K562 (cell line): ENCODE measurements around the gene PCDH1. TPM values are rescaled to one million over a fixed set of nuclear protein-coding genes. Genes with fewer than 3 reads are reported as not detected.

ENCODE experiments used
- CHD1 ChIP-seq: fragments of 200-600 bp; sonication (generic); IDR thresholded peaks from one replicate; pipeline ENCODE4 v1.6.1; 2012; ENCODE audit warnings: mild to moderate bottlenecking, moderate library complexity, low read length, inconsistent platforms
- DNMT1 ChIP-seq: fragments of 450-650 bp; IDR thresholded peaks from 2 replicates; pipeline ENCODE4 v1.6.1; 2016; ENCODE audit warnings: antibody characterized with exemption, mild to moderate bottlenecking
- FOXA1 ChIP-seq: fragments of 450-650 bp; IDR thresholded peaks from 2 replicates; pipeline ENCODE4 v1.6.1; 2016; ENCODE audit warnings: mild to moderate bottlenecking, borderline replicate concordance
- FOXK2 ChIP-seq, 2 experiments: fragments of 450-650 bp; IDR thresholded peaks in 1 of 2; conservative IDR thresholded peaks in 1 of 2; 2 replicates each; pipeline ENCODE4 v1.6.1; 2016; ENCODE audit warnings: low read depth in 2 of 2, mild to moderate bottlenecking in 1 of 2
- JUN ChIP-seq, 2 experiments: sonication (generic) in 1 of 2; formaldehyde crosslinking in 1 of 2; IDR thresholded peaks; 2 replicates each; pipeline versions ENCODE4 v1.6.1 to v1.8.0; 2012 to 2022; ENCODE audit warnings: borderline replicate concordance in 2 of 2, mild to moderate bottlenecking in 2 of 2, improper control_type of control experiment in 1 of 2, low read depth in 1 of 2, low read length in 1 of 2, missing genetic modification reagents in 1 of 2
- JUND ChIP-seq, 2 experiments: IDR thresholded peaks; 2 replicates in 1 of 2; 3 replicates in 1 of 2; pipeline ENCODE4 v1.6.1; 2011; ENCODE audit warnings: borderline replicate concordance in 2 of 2, low read depth in 2 of 2, low read length in 2 of 2, improper control_type of control experiment in 1 of 2, missing biosample characterization in 1 of 2, missing genetic modification characterization in 1 of 2, missing genetic modification reagents in 1 of 2
- MAZ ChIP-seq, 2 experiments: fragments of 450-650 bp in 1 of 2; sonication (generic) in 1 of 2; formaldehyde crosslinking; IDR thresholded peaks in 1 of 2; conservative IDR thresholded peaks in 1 of 2; 2 replicates each; pipeline versions ENCODE4 v1.4.0 to v1.5.0; 2020; ENCODE audit warnings: mild to moderate bottlenecking in 1 of 2, missing genetic modification reagents in 1 of 2
- NR3C1 ChIP-seq: sonication (generic); formaldehyde crosslinking; IDR thresholded peaks from 2 replicates; pipeline ENCODE4 v1.8.1; 2022; ENCODE audit warnings: missing genetic modification reagents
- OTX1 ChIP-seq: fragments of 450-650 bp; formaldehyde crosslinking; IDR thresholded peaks from 2 replicates; pipeline ENCODE4 v1.4.0; 2022; ENCODE audit warnings: mild to moderate bottlenecking
- PHB ChIP-seq: fragments of 250-450 bp; sonication (Bioruptor Pico); IDR thresholded peaks from 2 replicates; pipeline ENCODE4 v1.5.0; 2021
- PHF8 ChIP-seq: fragments of 200-600 bp; sonication (generic); IDR thresholded peaks from 2 replicates; pipeline ENCODE4 v1.6.1; 2012; ENCODE audit warnings: mixed run types, mild to moderate bottlenecking, inconsistent platforms, low read length, moderate library complexity, borderline replicate concordance
- PTTG1 ChIP-seq: fragments of 450-650 bp; IDR thresholded peaks from 2 replicates; pipeline ENCODE4 v1.6.1; 2016; ENCODE audit warnings: low read depth, mild to moderate bottlenecking, missing genetic modification characterization, missing compliant biosample characterization
- RHOXF2B ChIP-seq: fragments of 250-450 bp; sonication (Bioruptor Pico); conservative IDR thresholded peaks from 2 replicates; pipeline ENCODE4 v1.5.1; 2021
- SMAD3 ChIP-seq: fragments of 450-650 bp; formaldehyde crosslinking; conservative IDR thresholded peaks from 2 replicates; pipeline ENCODE4 v1.4.0; 2020; ENCODE audit warnings: mild to moderate bottlenecking
- ZFP30 ChIP-seq: fragments of 250-450 bp; sonication (Bioruptor Pico); IDR thresholded peaks from 2 replicates; pipeline ENCODE4 v1.8.0; 2022; ENCODE audit warnings: moderate library complexity, mild to moderate bottlenecking, inconsistent platforms, borderline replicate concordance
- ZNF212 ChIP-seq: fragments of 450-650 bp; formaldehyde crosslinking; IDR thresholded peaks from 2 replicates; pipeline ENCODE4 v1.4.0; 2020; ENCODE audit warnings: mild to moderate bottlenecking
- ZNF507 ChIP-seq: conservative IDR thresholded peaks from 2 replicates; pipeline ENCODE4 v1.6.1; 2017; ENCODE audit warnings: missing genetic modification characterization, missing compliant biosample characterization
- polyA plus RNA-seq, 8 experiments: library from polyadenylated mRNA; depleted of rRNA in 4 of 8; stranded (reverse) in 5 of 8; unstranded in 3 of 8; fragments of >200 nt; fragmentation: Nextera tagmentation in 2 of 8; fragmentation: Illumina TruSeq in 1 of 8; extraction: Ambion mirVana in 2 of 8; extraction: Trizol in 1 of 8; gene quantifications; 2 replicates each; pipeline versions ENCODE4 v1.2.1 to v1.2.3, GENCODE V29; 2011 to 2014; ENCODE audit warnings: inconsistent platforms in 1 of 8, missing spikeins in 1 of 8
- total RNA-seq, 7 experiments: library from RNA; depleted of rRNA in 6 of 7; stranded (reverse); fragments of >200 nt in 6 of 7; fragmentation: Illumina TruSeq in 2 of 7; extraction: Trizol in 2 of 7; gene quantifications; 2 replicates each; pipeline versions ENCODE4 v1.2.1 to v1.2.3, GENCODE V29; 2011 to 2021; ENCODE audit warnings: low replicate concordance in 1 of 7
- TF ChIP-seq, protein P1 (sequence below): fragments of 450-650 bp; formaldehyde crosslinking; IDR thresholded peaks from 2 replicates; pipeline ENCODE4 v1.4.0; 2020; ENCODE audit warnings: mild to moderate bottlenecking, moderate library complexity
- TF ChIP-seq, protein P2 (sequence below), 2 experiments: fragments of 450-650 bp; IDR thresholded peaks; 2 replicates each; pipeline ENCODE4 v1.6.1; 2016; ENCODE audit warnings: mild to moderate bottlenecking in 2 of 2, borderline replicate concordance in 1 of 2, low read depth in 1 of 2, moderate library complexity in 1 of 2

PCDH1 gene
- total and polyA plus RNA-seq, 9 of the 15 experiments (the other 6 are each of a cell fraction or from before 2014, with no cell fraction given), result 0.11 to 3.6 (median 1.9) TPM; not detected in 1

DNA sequence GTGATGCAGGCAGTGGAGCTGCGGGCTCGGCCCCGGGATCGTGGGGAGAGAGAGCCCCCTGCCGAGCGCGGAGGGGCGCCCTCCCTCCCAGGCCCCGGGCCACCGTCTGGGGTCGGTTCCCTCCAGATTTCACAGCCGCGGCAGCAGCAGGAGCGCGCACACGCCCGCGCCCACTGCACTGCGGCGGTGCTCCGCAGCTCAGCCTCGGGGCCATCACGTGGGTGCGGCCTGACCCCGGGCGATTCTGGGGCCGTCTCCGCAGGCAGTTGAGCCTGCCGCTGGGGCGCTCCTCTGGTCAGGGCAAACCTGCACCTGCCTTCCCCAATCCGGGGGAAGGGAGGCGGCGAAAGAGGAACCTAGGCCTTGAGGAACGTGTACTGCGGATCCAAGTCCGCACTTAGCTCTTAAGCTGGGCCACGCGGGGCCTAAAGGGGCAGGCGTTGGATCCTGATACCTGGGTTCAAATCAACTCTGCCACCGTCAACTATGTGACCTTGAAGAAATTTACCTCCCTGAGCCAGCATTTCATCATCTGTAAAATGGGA is 36.1 kb upstream of the PCDH1 start (continued):
- peak; percentile 70 to 72 for TF ChIP-seq MAZ (CRISPR knock-in tag; conservative IDR thresholded peaks at IDR 0.05 in 1 of 2, IDR thresholded peaks at IDR 0.05 in 1 of 2)
- no peak for TF ChIP-seq ZFP30 (CRISPR knock-in tag)
- no peak for TF ChIP-seq ZNF507 (tag)
- no peak for TF ChIP-seq PTTG1 (tag)
- TF ChIP-seq JUN (IDR thresholded peaks at IDR 0.05; ENCODE audit: borderline replicate concordance, low read depth, low read length), result peak; percentile 35; the same call in 1 of the 2 replicates
- TF ChIP-seq JUN (CRISPR knock-in tag; IDR thresholded peaks at IDR 0.05; ENCODE audit: borderline replicate concordance), result no peak
- no peak for TF ChIP-seq FOXK2 (conservative IDR thresholded peaks at IDR 0.05 in 1 of 2, IDR thresholded peaks at IDR 0.05 in 1 of 2; ENCODE audit: low read depth in 2 of 2)
- no peak for TF ChIP-seq ZNF212
- no peak for TF ChIP-seq FOXA1
- no peak for TF ChIP-seq CHD1
- no peak for TF ChIP-seq RHOXF2B
- TF ChIP-seq, protein P1, sequence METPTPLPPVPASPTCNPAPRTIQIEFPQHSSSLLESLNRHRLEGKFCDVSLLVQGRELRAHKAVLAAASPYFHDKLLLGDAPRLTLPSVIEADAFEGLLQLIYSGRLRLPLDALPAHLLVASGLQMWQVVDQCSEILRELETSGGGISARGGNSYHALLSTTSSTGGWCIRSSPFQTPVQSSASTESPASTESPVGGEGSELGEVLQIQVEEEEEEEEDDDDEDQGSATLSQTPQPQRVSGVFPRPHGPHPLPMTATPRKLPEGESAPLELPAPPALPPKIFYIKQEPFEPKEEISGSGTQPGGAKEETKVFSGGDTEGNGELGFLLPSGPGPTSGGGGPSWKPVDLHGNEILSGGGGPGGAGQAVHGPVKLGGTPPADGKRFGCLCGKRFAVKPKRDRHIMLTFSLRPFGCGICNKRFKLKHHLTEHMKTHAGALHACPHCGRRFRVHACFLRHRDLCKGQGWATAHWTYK (CRISPR knock-in tag), result no peak
- no peak for TF ChIP-seq PHB (CRISPR knock-in tag)
- TF ChIP-seq OTX1 (CRISPR knock-in tag), result no peak
- no peak for TF ChIP-seq NR3C1 (CRISPR knock-in tag)
- TF ChIP-seq PHF8, result peak; percentile 32; the same call in 1 of the 2 replicates
- TF ChIP-seq, protein P2, sequence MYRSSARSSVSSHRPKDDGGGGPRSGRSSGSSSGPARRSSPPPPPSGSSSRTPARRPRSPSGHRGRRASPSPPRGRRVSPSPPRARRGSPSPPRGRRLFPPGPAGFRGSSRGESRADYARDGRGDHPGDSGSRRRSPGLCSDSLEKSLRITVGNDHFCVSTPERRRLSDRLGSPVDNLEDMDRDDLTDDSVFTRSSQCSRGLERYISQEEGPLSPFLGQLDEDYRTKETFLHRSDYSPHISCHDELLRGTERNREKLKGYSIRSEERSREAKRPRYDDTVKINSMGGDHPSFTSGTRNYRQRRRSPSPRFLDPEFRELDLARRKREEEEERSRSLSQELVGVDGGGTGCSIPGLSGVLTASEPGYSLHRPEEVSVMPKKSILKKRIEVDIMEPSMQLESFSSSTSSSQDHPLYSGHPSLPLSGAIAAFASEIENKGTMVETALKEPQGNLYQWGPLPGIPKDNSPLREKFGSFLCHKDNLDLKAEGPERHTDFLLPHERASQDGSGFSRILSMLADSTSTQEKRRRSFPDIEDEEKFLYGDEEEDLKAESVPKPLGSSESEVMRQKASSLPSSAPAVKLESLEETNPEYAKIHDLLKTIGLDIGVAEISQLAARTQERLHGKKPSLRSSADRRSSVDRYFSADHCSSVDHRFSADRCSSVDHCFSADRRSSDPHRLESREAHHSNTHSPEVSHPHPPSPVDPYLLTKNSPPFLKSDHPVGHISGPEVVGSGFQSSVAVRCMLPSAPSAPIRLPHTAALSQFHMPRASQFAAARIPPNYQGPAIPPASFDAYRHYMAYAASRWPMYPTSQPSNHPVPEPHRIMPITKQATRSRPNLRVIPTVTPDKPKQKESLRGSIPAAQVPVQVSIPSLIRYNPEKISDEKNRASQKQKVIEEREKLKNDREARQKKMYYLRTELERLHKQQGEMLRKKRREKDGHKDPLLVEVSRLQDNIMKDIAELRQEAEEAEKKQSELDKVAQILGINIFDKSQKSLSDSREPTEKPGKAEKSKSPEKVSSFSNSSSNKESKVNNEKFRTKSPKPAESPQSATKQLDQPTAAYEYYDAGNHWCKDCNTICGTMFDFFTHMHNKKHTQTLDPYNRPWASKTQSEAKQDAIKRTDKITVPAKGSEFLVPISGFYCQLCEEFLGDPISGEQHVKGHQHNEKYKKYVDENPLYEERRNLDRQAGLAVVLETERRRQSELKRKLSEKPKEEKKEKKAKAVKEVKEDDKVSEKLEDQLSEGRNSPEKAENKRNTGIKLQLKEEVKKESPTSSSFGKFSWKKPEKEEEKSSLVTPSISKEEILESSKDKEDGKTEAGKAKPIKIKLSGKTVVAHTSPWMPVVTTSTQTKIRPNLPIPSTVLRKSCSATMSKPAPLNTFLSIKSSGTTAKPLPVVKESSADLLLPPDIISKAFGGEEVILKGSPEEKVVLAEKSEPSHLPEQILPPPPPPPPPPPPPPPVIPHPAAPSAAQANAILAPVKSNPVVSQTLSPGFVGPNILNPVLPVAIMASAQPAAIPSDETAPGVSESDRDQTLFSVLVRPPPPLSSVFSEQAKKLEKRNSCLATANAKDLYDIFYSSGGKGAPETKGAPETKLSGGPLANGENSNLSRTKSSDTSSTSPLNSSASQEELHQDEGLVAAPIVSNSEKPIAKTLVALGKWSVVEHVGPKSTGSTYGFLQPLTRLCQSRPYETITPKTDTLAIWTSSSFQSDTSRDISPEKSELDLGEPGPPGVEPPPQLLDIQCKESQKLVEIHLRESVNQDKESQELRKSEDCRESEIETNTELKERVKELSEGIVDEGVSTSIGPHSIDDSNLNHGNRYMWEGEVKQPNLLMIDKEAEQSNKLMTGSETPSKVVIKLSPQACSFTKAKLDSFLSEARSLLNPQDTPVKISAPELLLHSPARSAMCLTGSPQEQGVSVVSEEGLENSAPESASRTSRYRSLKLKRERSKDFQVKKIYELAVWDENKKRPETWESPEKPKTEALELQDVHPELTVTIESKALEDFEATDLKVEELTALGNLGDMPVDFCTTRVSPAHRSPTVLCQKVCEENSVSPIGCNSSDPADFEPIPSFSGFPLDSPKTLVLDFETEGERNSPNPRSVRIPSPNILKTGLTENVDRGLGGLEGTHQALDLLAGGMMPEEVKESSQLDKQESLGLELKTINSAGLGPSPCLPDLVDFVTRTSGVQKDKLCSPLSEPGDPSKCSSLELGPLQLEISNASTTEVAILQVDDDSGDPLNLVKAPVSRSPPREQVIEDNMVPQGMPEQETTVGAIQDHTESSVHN (IDR thresholded peaks at IDR 0.05; ENCODE audit: borderline replicate concordance in 1 of 2, low read depth in 1 of 2), result no peak
- no peak for TF ChIP-seq SMAD3 (CRISPR knock-in tag)
- no peak for TF ChIP-seq DNMT1
- 0 out of 2 replicates have a peak, but pooled peaks have one; percentile 2 for TF ChIP-seq JUND (IDR thresholded peaks at IDR 0.05; ENCODE audit: borderline replicate concordance, low read depth, low read length)
- TF ChIP-seq JUND (tag; IDR thresholded peaks at IDR 0.05; ENCODE audit: borderline replicate concordance, low read depth, low read length), result no peak
